Measurements from ENCODE around the gene PRSS57. TPM values are rescaled to one million over a fixed set of nuclear protein-coding genes. Genes with fewer than 3 reads are reported as not detected.

Gene PRSS57
- total and polyA plus RNA-seq, 2 of the 13 experiments (the other 11 are each of a cell fraction or from before 2014, with no cell fraction given), result 0.12 TPM; not detected in 1

- no peak overlapping the region for H3K27ac ChIP-seq (ENCODE audit: extremely low read length, insufficient read depth, low read length)
- ChIA-PET CTCF (ENCODE audit: low intra/inter-chr PET ratio, low total read pairs) (no interaction called here), POLR2A (no interaction called here)
- H3K27me3 ChIP-seq (ENCODE audit: control insufficient read depth in 1 of 2, insufficient read depth in 2 of 2, low read length in 2 of 2), result no peaks in the 10 kb centered on the region
- no peak for DNase-seq (ENCODE audit: low spot score)
- no peak overlapping the region for H3K4me3 ChIP-seq (replicated peaks in 1 of 3; ENCODE audit: insufficient read depth in 1 of 3, low read depth in 2 of 3, low read length in 3 of 3)
- FAIRE-seq, result no peak
- no peaks in the 10 kb centered on the region for H3K9me3 ChIP-seq (ENCODE audit: low read length)
- no peaks in the 10 kb centered on the region for H3K4me1 ChIP-seq (ENCODE audit: insufficient read depth, low read length)
- H3K79me2 ChIP-seq (ENCODE audit: insufficient read depth, low read length), result no peaks in the 10 kb centered on the region
- BruUV-seq (replicated peaks), result no TSS peak
- 95% methylated on average over 13 of the region's 14 CpGs for WGBS (ENCODE audit: low lambda C conversion rate)
- H2AFZ ChIP-seq (ENCODE audit: low read length), result no peak overlapping the region
- in situ Hi-C loops (cut with HindIII; ENCODE audit: extremely low pct_ligation_motif_present, low pct_unique_long_range_greater_than_20kb), result no loop called here
- no peak for ATAC-seq
- intact Hi-C loops (cut with micrococcal nuclease; ENCODE audit: unreplicated experiment), result no loop called here
- H3K36me3 ChIP-seq (replicated peaks in 1 of 2; ENCODE audit: control insufficient read depth in 1 of 2, insufficient read depth in 2 of 2, low read length in 2 of 2), result peaks cover 14 to 23% of the 10 kb centered on the region in 2 experiments; a peak in 3 of 5 replicates
- H4K20me1 ChIP-seq (ENCODE audit: insufficient read depth, low read length), result peaks cover 4% of the 10 kb centered on the region; the same call in 1 of the 2 replicates
- H3K9ac ChIP-seq (ENCODE audit: insufficient read depth, low read depth, low read length), result no peak overlapping the region
- peak; percentile 70 for TF ChIP-seq AGO2 (optimal IDR thresholded peaks at IDR 0.05; ENCODE audit: low read depth, low read length)
- TF ChIP-seq PRMT3 (CRISPR knock-in tag; IDR thresholded peaks at IDR 0.05; ENCODE audit: borderline replicate concordance, low read depth), result no peak
- H3K4me2 ChIP-seq (ENCODE audit: low read depth, low read length), result no peak overlapping the region
These were observed 50.5 kb downstream of the PRSS57 start for GRCh38 chr19:644789-645188.

GRCh38 chr19:644363-644762 lies 50.9 kb downstream of the PRSS57 start:
- in situ Hi-C loops (cut with HindIII; ENCODE audit: extremely low pct_ligation_motif_present, low pct_unique_long_range_greater_than_20kb) (no loop called here), intact Hi-C loops (cut with micrococcal nuclease; ENCODE audit: unreplicated experiment) (no loop called here)
- ChIA-PET CTCF (ENCODE audit: low intra/inter-chr PET ratio, low total read pairs) (no interaction called here), POLR2A (no interaction called here)
- no TSS peak for BruUV-seq (replicated peaks)
- no peak overlapping the region for H3K4me2 ChIP-seq (ENCODE audit: low read depth, low read length)
- FAIRE-seq, result no peak
- WGBS (ENCODE audit: low lambda C conversion rate), result 84% methylated on average over 27 of the region's 28 CpGs
- H3K27me3 ChIP-seq (ENCODE audit: control insufficient read depth in 1 of 2, insufficient read depth in 2 of 2, low read length in 2 of 2), result no peaks in the 10 kb centered on the region
- H3K9ac ChIP-seq (ENCODE audit: insufficient read depth, low read depth, low read length), result no peak overlapping the region
- H3K79me2 ChIP-seq (ENCODE audit: insufficient read depth, low read length), result no peaks in the 10 kb centered on the region
- TF ChIP-seq ZNF891 (CRISPR knock-in tag; IDR thresholded peaks at IDR 0.05), result no peak
- TF ChIP-seq GABPA (IDR thresholded peaks at IDR 0.05; ENCODE audit: low read depth, low read length), result no peak
- no peak for TF ChIP-seq GABPA (CRISPR knock-in tag; IDR thresholded peaks at IDR 0.05; ENCODE audit: low read depth)
- TF ChIP-seq PRDM15 (CRISPR knock-in tag; IDR thresholded peaks at IDR 0.05), result no peak
- TF ChIP-seq ZNF484 (CRISPR knock-in tag; IDR thresholded peaks at IDR 0.05; ENCODE audit: borderline replicate concordance, low read depth), result no peak
- TF ChIP-seq ZNF280B (CRISPR knock-in tag; IDR thresholded peaks at IDR 0.05; ENCODE audit: borderline replicate concordance), result no peak
- TF ChIP-seq ZBTB14 (CRISPR knock-in tag; IDR thresholded peaks at IDR 0.05), result no peak
- TF ChIP-seq NFATC3 (CRISPR knock-in tag; IDR thresholded peaks at IDR 0.05), result no peak
- peak; percentile 82 for TF ChIP-seq AGO2 (optimal IDR thresholded peaks at IDR 0.05; ENCODE audit: low read depth, low read length)
- TF ChIP-seq RBM22 (optimal IDR thresholded peaks at IDR 0.05; ENCODE audit: low read length), result peak; percentile 34
- no peaks in the 10 kb centered on the region for H3K4me1 ChIP-seq (ENCODE audit: insufficient read depth, low read length)
- no peak for DNase-seq (ENCODE audit: low spot score)
- peaks cover 4% of the 10 kb centered on the region; the same call in 1 of the 2 replicates for H4K20me1 ChIP-seq (ENCODE audit: insufficient read depth, low read length)
- no peak overlapping the region for H3K4me3 ChIP-seq (replicated peaks in 1 of 3; ENCODE audit: insufficient read depth in 1 of 3, low read depth in 2 of 3, low read length in 3 of 3)
- H3K27ac ChIP-seq (ENCODE audit: extremely low read length, insufficient read depth, low read length), result no peak overlapping the region
- no peak for ATAC-seq
- H3K9me3 ChIP-seq (ENCODE audit: low read length), result no peaks in the 10 kb centered on the region
- H3K36me3 ChIP-seq (replicated peaks in 1 of 2; ENCODE audit: control insufficient read depth in 1 of 2, insufficient read depth in 2 of 2, low read length in 2 of 2), result peaks cover 11 to 21% of the 10 kb centered on the region in 2 experiments; a peak in 3 of 5 replicates
- H2AFZ ChIP-seq (ENCODE audit: low read length), result no peak overlapping the region

Data from HepG2 (cell line).